Epithelial cell of esophagus (primary cell): ENCODE results near the gene PRG3.
"Not testable (repeated sequence)": the region's sequence is repeated elsewhere in the genome, so short reads cannot be mapped to it uniquely, and the experiment has no call there.

Source experiments
- DNase-seq: peaks from one replicate; pipeline ENCODE4 v3.0.0; 2010; ENCODE audit warnings: low read depth
- H3K4me3 ChIP-seq: 2 replicates; pipeline ENCODE4 v1.5.1; 2011; ENCODE audit warnings: mild to moderate bottlenecking, low read length, control low read depth
- CTCF ChIP-seq: IDR thresholded peaks from 2 replicates; pipeline ENCODE4 v1.5.1; 2011; ENCODE audit warnings: low read depth, mild to moderate bottlenecking, low read length, control low read depth, inconsistent platforms; ENCODE audit not compliant: insufficient read depth; ENCODE audit errors: missing control alignments

PRG3 gene

GRCh38 chr11:57403802-57404147, 22.8 kb upstream of the PRG3 start:
- no peak for DNase-seq
- TF ChIP-seq CTCF = no peak
- no peak overlapping the region for H3K4me3 ChIP-seq

GRCh38 chr11:57403003-57403801, 22.3 kb upstream of the PRG3 start:
- not testable (repeated sequence) for H3K4me3 ChIP-seq, DNase-seq

GRCh38 chr11:57402188-57403002, 21.4 kb upstream of the PRG3 start:
- no peak overlapping the region for H3K4me3 ChIP-seq
- TF ChIP-seq CTCF = no peak
- DNase-seq = peak; percentile 71

DNA sequence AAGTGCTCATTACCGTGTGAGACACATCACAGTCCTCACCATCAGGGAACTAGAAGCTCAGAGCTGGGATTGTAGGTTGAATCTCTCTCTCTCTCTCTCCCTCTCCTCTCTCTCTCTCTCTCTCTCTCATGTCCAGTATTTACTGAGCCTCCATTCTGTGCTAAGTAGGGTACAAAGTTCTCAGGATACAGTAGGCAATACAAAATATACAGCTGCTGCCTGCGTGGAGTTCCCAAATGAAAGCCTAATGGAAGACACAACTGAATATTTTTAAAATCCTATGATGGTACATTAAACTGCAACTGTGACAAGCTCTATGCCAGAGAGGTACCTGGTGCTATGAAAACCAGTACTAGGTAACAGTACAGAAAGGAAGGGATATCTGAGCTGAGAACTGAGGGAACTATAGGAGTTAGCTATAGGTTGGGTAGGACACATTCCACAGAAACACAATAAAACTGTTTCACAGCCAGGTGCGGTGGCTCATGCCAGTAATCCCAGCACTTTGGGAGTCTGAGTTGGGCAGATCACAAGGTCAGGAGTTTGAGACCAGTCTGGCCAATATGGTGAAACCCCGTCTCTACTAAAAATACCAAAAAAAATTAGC, 19.1 kb upstream of the PRG3 start:
- no peak for DNase-seq
- TF ChIP-seq CTCF = no peak
- no peak overlapping the region for H3K4me3 ChIP-seq

GRCh38 chr11:57399221-57399620, 18.3 kb upstream of the PRG3 start:
- DNase-seq = peak; percentile 81
- H3K4me3 ChIP-seq = no peak overlapping the region
- TF ChIP-seq CTCF = no peak

DNA sequence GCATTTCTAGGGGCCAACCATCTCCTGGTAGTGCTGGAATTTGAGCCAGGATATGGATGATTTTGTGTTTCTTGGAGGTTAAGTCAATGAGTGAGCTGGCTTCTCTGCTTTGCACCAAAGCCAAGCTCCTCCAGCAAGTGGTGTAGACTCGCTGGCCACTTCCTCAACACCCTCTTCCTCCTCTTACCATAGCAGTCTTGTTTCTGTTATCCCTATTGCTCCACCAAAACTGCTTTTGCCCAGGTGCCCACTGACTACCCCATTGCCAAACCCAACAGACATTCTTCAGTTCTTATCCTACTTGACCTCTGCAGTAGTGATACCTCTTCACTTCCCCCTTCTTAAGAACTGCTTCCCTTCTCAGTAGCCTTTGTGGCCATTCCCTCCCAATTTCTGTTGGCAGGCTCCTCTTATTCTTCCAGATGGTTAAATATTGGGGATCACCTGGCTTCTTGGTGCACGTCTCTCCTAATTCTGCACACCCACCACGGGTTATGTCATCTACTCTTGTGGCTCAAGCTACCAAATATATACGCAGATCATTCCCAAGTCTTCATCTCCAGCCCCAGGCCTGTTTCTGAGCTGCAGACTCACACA, 16.5 kb upstream of the PRG3 start:
- no peak overlapping the region for H3K4me3 ChIP-seq
- DNase-seq = no peak

More for the DNA sequence above, 16.5 kb upstream of the PRG3 start:
- no peak for TF ChIP-seq CTCF
